WTC11 (cell line): ENCODE measurements around the gene FAM217A. TPM values are rescaled to one million over a fixed set of nuclear protein-coding genes. Genes with fewer than 3 reads are reported as not detected.

Experiments
- ATAC-seq: fragments of 200-7000 bp; cut with Tn5 transposase; 2 replicates; pipeline ENCODE4 v1.10.0; 2021; ENCODE audit warnings: mild to moderate bottlenecking, moderate library complexity
- CTCF ChIA-PET: fragments of 300-600 bp; sonication (Branson Sonifier 250); formaldehyde crosslinking; loops from one replicate; lab custom pipeline; 2021; ENCODE audit warnings: antibody characterized with exemption; lab: Charles Lee
- POLR2A ChIA-PET: fragments of 350-600 bp; sonication (Branson Sonifier 250); formaldehyde crosslinking; loops from one replicate; lab custom pipeline; 2021; ENCODE audit warnings: antibody characterized with exemption; lab: Charles Lee
- DNase-seq: peaks from one replicate; pipeline ENCODE4 v3.0.0; 2021; ENCODE audit warnings: low spot score
- H3K27ac Mint-ChIP-seq: 2 replicates; pipeline ENCODE4 v1.8.0; 2021; ENCODE audit warnings: mixed read lengths
- H3K27me3 Mint-ChIP-seq: 2 replicates; pipeline ENCODE4 v1.8.0; 2021; ENCODE audit warnings: low read depth, mild to moderate bottlenecking, moderate library complexity, mixed read lengths
- H3K36me3 Mint-ChIP-seq: 2 replicates; pipeline ENCODE4 v1.8.0; 2021; ENCODE audit warnings: mixed read lengths
- H3K4me1 Mint-ChIP-seq: 2 replicates; pipeline ENCODE4 v1.8.0; 2022; ENCODE audit warnings: mixed read lengths
- H3K4me3 Mint-ChIP-seq: 2 replicates; pipeline ENCODE4 v1.8.0; 2021; ENCODE audit warnings: mild to moderate bottlenecking, moderate library complexity, mixed read lengths
- H3K9me3 Mint-ChIP-seq: 2 replicates; pipeline ENCODE4 v1.8.0; 2021; ENCODE audit warnings: mixed read lengths
- CREB1 ChIP-seq: sonication (generic); formaldehyde crosslinking; IDR thresholded peaks from 2 replicates; pipeline ENCODE4 v1.8.0; 2023; ENCODE audit warnings: mild to moderate bottlenecking, missing genetic modification reagents
- CTCF ChIP-seq: fragments of 200-600 bp; IDR thresholded peaks from 2 replicates; pipeline ENCODE4 v1.8.0; 2022; ENCODE audit warnings: antibody characterized with exemption
- EMX1 ChIP-seq: fragments of 250-450 bp; sonication (Bioruptor Pico); IDR thresholded peaks from 2 replicates; pipeline ENCODE4 v1.8.0; 2021; ENCODE audit warnings: mild to moderate bottlenecking
- ESRRA ChIP-seq: sonication (generic); formaldehyde crosslinking; IDR thresholded peaks from 2 replicates; pipeline ENCODE4 v1.8.1; 2022; ENCODE audit warnings: mild to moderate bottlenecking, missing genetic modification reagents, borderline replicate concordance
- FOXK1 ChIP-seq: sonication (generic); formaldehyde crosslinking; IDR thresholded peaks from 2 replicates; pipeline ENCODE4 v1.8.0; 2022; ENCODE audit warnings: mild to moderate bottlenecking, moderate library complexity, missing genetic modification reagents
- FOXP1 ChIP-seq: sonication (generic); formaldehyde crosslinking; IDR thresholded peaks from 2 replicates; pipeline ENCODE4 v1.8.0; 2022; ENCODE audit warnings: missing genetic modification reagents, mild to moderate bottlenecking, moderate library complexity, borderline replicate concordance
- MXD4 ChIP-seq: fragments of 250-450 bp; sonication (Bioruptor Pico); IDR thresholded peaks from 2 replicates; pipeline ENCODE4 v1.8.0; 2021; ENCODE audit warnings: mild to moderate bottlenecking, moderate library complexity, borderline replicate concordance
- OVOL2 ChIP-seq: fragments of 250-450 bp; sonication (Bioruptor Pico); IDR thresholded peaks from 2 replicates; pipeline ENCODE4 v1.9.0; 2021; ENCODE audit warnings: mild to moderate bottlenecking, borderline replicate concordance
- PREB ChIP-seq: sonication (generic); formaldehyde crosslinking; IDR thresholded peaks from 2 replicates; pipeline ENCODE4 v1.8.1; 2022; ENCODE audit warnings: mild to moderate bottlenecking, missing genetic modification reagents, moderate library complexity, borderline replicate concordance
- PRRX2 ChIP-seq: fragments of 250-450 bp; sonication (Bioruptor Pico); IDR thresholded peaks from 2 replicates; pipeline ENCODE4 v1.8.0; 2021; ENCODE audit warnings: mild to moderate bottlenecking
- SMAD3 ChIP-seq: sonication (generic); formaldehyde crosslinking; IDR thresholded peaks from 2 replicates; pipeline ENCODE4 v1.8.0; 2022; ENCODE audit warnings: missing genetic modification reagents, mild to moderate bottlenecking, borderline replicate concordance
- TP53 ChIP-seq: sonication (generic); formaldehyde crosslinking; IDR thresholded peaks from 2 replicates; pipeline ENCODE4 v1.8.1; 2023; ENCODE audit warnings: mild to moderate bottlenecking, missing genetic modification reagents
- ZNF138 ChIP-seq: sonication (generic); formaldehyde crosslinking; conservative IDR thresholded peaks from 2 replicates; pipeline ENCODE4 v1.8.1; 2022; ENCODE audit warnings: mild to moderate bottlenecking, moderate library complexity, missing genetic modification reagents
- ZNF219 ChIP-seq: sonication (generic); formaldehyde crosslinking; IDR thresholded peaks from 2 replicates; pipeline ENCODE4 v1.8.0; 2023; ENCODE audit warnings: missing genetic modification reagents, mild to moderate bottlenecking, borderline replicate concordance
- ZNF232 ChIP-seq: sonication (generic); formaldehyde crosslinking; IDR thresholded peaks from 2 replicates; pipeline ENCODE4 v1.8.0; 2022; ENCODE audit warnings: mild to moderate bottlenecking, missing genetic modification reagents
- total RNA-seq: library from RNA; stranded (reverse); gene quantifications from 3 replicates; pipeline ENCODE4 v1.2.3, GENCODE V29; 2021
- TF ChIP-seq, protein P1 (sequence below): sonication (generic); formaldehyde crosslinking; conservative IDR thresholded peaks from 2 replicates; pipeline ENCODE4 v1.8.1; 2023; ENCODE audit warnings: mild to moderate bottlenecking, low read depth, missing genetic modification reagents, moderate library complexity
- TF ChIP-seq, protein P2 (sequence below): sonication (generic); formaldehyde crosslinking; IDR thresholded peaks from 2 replicates; pipeline ENCODE4 v1.8.0; 2023; ENCODE audit warnings: missing genetic modification reagents
- TF ChIP-seq, protein P3 (sequence below): sonication (generic); formaldehyde crosslinking; IDR thresholded peaks from 2 replicates; pipeline ENCODE4 v1.8.1; 2022; ENCODE audit warnings: mild to moderate bottlenecking, moderate library complexity, missing genetic modification reagents
- TF ChIP-seq, protein P4 (sequence below): sonication (generic); formaldehyde crosslinking; IDR thresholded peaks from 2 replicates; pipeline ENCODE4 v1.8.0; 2022; ENCODE audit warnings: missing genetic modification reagents

FAM217A gene
- total RNA-seq, 1 experiment from 2014 or later, result not detected

GRCh38 chr6:4088704-4089103, 9.8 kb upstream of the FAM217A start:
- Mint-ChIP-seq H3K36me3 (no peaks in the 10 kb centered on the region), H3K4me3 (no peak overlapping the region), H3K27ac (peak overlapping the region; percentile 55; the same call in 1 of the 2 replicates), H3K4me1 (peaks cover 6% of the 10 kb centered on the region), H3K9me3 (peaks cover 5% of the 10 kb centered on the region; the same call in 1 of the 2 replicates), H3K27me3 (no peaks in the 10 kb centered on the region)
- ChIA-PET CTCF (interaction anchor here (0.7 to 0.8 kb wide), 2 partner anchors 135 to 155 kb away, joined by 3 read pairs; no protein-coding TSS in a partner anchor), POLR2A (no interaction called here)
- DNase-seq (no peak), ATAC-seq (no peak)
- TF ChIP-seq ZNF219 (no peak), EMX1 (CRISPR knock-in tag) (no peak), CREB1 (CRISPR knock-in tag) (no peak), ESRRA (CRISPR knock-in tag) (no peak), FOXK1 (CRISPR knock-in tag) (no peak), PRRX2 (no peak)
- TF ChIP-seq, protein P1, sequence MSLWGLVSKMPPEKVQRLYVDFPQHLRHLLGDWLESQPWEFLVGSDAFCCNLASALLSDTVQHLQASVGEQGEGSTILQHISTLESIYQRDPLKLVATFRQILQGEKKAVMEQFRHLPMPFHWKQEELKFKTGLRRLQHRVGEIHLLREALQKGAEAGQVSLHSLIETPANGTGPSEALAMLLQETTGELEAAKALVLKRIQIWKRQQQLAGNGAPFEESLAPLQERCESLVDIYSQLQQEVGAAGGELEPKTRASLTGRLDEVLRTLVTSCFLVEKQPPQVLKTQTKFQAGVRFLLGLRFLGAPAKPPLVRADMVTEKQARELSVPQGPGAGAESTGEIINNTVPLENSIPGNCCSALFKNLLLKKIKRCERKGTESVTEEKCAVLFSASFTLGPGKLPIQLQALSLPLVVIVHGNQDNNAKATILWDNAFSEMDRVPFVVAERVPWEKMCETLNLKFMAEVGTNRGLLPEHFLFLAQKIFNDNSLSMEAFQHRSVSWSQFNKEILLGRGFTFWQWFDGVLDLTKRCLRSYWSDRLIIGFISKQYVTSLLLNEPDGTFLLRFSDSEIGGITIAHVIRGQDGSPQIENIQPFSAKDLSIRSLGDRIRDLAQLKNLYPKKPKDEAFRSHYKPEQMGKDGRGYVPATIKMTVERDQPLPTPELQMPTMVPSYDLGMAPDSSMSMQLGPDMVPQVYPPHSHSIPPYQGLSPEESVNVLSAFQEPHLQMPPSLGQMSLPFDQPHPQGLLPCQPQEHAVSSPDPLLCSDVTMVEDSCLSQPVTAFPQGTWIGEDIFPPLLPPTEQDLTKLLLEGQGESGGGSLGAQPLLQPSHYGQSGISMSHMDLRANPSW (CRISPR knock-in tag), result no peak
- TF ChIP-seq, protein P2, sequence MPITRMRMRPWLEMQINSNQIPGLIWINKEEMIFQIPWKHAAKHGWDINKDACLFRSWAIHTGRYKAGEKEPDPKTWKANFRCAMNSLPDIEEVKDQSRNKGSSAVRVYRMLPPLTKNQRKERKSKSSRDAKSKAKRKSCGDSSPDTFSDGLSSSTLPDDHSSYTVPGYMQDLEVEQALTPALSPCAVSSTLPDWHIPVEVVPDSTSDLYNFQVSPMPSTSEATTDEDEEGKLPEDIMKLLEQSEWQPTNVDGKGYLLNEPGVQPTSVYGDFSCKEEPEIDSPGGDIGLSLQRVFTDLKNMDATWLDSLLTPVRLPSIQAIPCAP (CRISPR knock-in tag), result no peak

GRCh38 chr6:4085332-4085700, 6.4 kb upstream of the FAM217A start:
- H3K36me3 Mint-ChIP-seq, result no peaks in the 10 kb centered on the region
- DNase-seq, result no peak
- POLR2A ChIA-PET, result no interaction called here
- TF ChIP-seq MXD4 (CRISPR knock-in tag) (no peak), CTCF (no peak), FOXP1 (CRISPR knock-in tag) (no peak), OVOL2 (no peak), TP53 (CRISPR knock-in tag) (no peak), SMAD3 (no peak)
- TF ChIP-seq, all 79 proteins: peak for 0
- Mint-ChIP-seq H3K27ac (no peak overlapping the region), H3K4me3 (no peak overlapping the region), H3K9me3 (no peaks in the 10 kb centered on the region), H3K27me3 (no peaks in the 10 kb centered on the region), H3K4me1 (peaks cover 6% of the 10 kb centered on the region)
- CTCF ChIA-PET, result no interaction called here
- ATAC-seq, result no peak

DNA sequence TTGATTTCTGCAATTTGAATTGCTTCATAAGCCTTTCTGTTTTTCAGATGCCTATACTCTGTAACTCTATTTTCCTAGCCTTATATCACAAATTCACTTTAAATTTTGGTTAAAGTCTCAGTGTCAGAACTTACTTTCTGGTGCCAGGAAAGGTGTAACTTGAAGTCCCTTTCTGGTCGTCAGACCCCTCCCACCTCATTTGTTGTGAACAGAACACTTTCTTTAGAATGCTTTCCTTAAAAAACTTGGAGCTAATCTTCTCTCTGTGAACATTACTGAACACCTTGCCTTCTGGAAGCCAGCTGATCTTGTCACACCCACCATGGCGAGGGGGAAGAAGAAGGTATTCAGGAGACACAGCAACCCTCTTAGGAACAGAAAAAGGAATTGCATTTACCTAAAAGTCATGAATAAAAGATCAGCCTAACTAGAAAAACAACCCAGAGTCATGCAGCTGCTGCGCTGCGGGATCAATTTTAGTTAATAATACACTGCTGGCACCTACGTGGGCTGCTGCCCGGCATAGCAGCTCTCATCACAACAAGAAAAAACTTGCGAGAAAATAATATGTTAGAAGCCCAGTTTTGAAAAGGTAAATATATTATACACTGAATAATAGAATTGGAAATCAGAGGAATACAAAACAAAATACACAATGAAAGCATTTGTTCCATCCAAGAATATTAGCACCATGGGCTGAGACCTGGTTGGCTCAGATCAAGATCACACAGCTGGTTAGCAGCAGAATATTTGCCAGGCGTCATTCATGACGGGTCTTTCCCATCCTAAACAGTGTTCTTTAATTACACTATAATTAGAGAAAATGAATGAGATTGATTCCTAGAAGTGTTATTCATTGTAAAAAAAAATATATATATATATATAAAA, 5.8 kb upstream of the FAM217A start:
- POLR2A ChIA-PET, result no interaction called here
- CTCF ChIA-PET, result interaction anchor here (0.5 to 1.6 kb wide), 2 partner anchors 51 to 126 kb away, joined by 5 to 6 read pairs; partner anchors contain the start of gene ECI2
- no peak for DNase-seq
- no peak for ATAC-seq
- Mint-ChIP-seq H3K9me3 (no peaks in the 10 kb centered on the region), H3K27me3 (no peaks in the 10 kb centered on the region), H3K4me3 (no peak overlapping the region), H3K27ac (no peak overlapping the region), H3K4me1 (peaks cover 9% of the 10 kb centered on the region), H3K36me3 (no peaks in the 10 kb centered on the region)
- TF ChIP-seq, protein P3, sequence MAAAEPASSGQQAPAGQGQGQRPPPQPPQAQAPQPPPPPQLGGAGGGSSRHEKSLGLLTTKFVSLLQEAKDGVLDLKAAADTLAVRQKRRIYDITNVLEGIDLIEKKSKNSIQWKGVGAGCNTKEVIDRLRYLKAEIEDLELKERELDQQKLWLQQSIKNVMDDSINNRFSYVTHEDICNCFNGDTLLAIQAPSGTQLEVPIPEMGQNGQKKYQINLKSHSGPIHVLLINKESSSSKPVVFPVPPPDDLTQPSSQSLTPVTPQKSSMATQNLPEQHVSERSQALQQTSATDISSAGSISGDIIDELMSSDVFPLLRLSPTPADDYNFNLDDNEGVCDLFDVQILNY (CRISPR knock-in tag), result no peak
- TF ChIP-seq OVOL2, result no peak
- no peak for TF ChIP-seq SMAD3
- TF ChIP-seq ZNF232 (CRISPR knock-in tag), result no peak
- no peak for TF ChIP-seq ZNF138
- TF ChIP-seq, protein P4, sequence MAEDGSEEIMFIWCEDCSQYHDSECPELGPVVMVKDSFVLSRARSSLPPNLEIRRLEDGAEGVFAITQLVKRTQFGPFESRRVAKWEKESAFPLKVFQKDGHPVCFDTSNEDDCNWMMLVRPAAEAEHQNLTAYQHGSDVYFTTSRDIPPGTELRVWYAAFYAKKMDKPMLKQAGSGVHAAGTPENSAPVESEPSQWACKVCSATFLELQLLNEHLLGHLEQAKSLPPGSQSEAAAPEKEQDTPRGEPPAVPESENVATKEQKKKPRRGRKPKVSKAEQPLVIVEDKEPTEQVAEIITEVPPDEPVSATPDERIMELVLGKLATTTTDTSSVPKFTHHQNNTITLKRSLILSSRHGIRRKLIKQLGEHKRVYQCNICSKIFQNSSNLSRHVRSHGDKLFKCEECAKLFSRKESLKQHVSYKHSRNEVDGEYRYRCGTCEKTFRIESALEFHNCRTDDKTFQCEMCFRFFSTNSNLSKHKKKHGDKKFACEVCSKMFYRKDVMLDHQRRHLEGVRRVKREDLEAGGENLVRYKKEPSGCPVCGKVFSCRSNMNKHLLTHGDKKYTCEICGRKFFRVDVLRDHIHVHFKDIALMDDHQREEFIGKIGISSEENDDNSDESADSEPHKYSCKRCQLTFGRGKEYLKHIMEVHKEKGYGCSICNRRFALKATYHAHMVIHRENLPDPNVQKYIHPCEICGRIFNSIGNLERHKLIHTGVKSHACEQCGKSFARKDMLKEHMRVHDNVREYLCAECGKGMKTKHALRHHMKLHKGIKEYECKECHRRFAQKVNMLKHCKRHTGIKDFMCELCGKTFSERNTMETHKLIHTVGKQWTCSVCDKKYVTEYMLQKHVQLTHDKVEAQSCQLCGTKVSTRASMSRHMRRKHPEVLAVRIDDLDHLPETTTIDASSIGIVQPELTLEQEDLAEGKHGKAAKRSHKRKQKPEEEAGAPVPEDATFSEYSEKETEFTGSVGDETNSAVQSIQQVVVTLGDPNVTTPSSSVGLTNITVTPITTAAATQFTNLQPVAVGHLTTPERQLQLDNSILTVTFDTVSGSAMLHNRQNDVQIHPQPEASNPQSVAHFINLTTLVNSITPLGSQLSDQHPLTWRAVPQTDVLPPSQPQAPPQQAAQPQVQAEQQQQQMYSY, result no peak
- TF ChIP-seq ZNF219, result no peak
- TF ChIP-seq PREB, result no peak
